ENCODE results near the gene SRP68. TPM values are rescaled to one million over a fixed set of nuclear protein-coding genes. Genes with fewer than 3 reads are reported as not detected.
A peak's percentile ranks its signal among the peaks of the same experiment; 100 is the strongest.

Gene SRP68
- total RNA-seq = 22.6 and 28.7 TPM in 2 replicates

GRCh38 chr17:76072148-76072858 lies at the start of gene SRP68:
TSS of gene SRP68 (minus strand) at chr17:76072517. CDS start at chr17:76072491, 26 bp downstream.
- DNase-seq (ENCODE audit: low read depth in 2 of 2) = peak; percentile 85 to 95

- DNase-seq (ENCODE audit: low read depth in 2 of 2) = no peak
Measured at GRCh38 chr17:76121932-76122430, 49.7 kb upstream of the SRP68 start.

- DNase-seq (ENCODE audit: low read depth in 2 of 2) = no peak
Measured at GRCh38 chr17:76120658-76121008, 48.3 kb upstream of the SRP68 start.

- no peak for DNase-seq (ENCODE audit: low read depth in 2 of 2)
Measured at GRCh38 chr17:76119409-76120371, 47.4 kb upstream of the SRP68 start.

GRCh38 chr17:76115138-76115754 lies 42.9 kb upstream of the SRP68 start:
- no peak for DNase-seq (ENCODE audit: low read depth in 2 of 2)

- DNase-seq (ENCODE audit: low read depth in 2 of 2) = no peak
Measured at GRCh38 chr17:76111956-76112355, 39.6 kb upstream of the SRP68 start.

- DNase-seq (ENCODE audit: low read depth in 2 of 2) = peak in 1 of 2 donors; percentile 43
Measured at GRCh38 chr17:76107509-76107908, 35.2 kb upstream of the SRP68 start.

GRCh38 chr17:76106703-76107102 lies 34.4 kb upstream of the SRP68 start:
- DNase-seq (ENCODE audit: low read depth in 2 of 2) = no peak

- DNase-seq (ENCODE audit: low read depth in 2 of 2) = no peak
Measured at GRCh38 chr17:76104896-76105231, 32.5 kb upstream of the SRP68 start.

GRCh38 chr17:76104140-76104895 lies 32.0 kb upstream of the SRP68 start:
- no peak for DNase-seq (ENCODE audit: low read depth in 2 of 2)

- peak; percentile 80 to 90 for DNase-seq (ENCODE audit: low read depth in 2 of 2)
Measured at GRCh38 chr17:76103274-76104139, 31.2 kb upstream of the SRP68 start, which contains the start of gene EXOC7. TSS of gene EXOC7 (minus strand) at chr17:76103787. CDS start at chr17:76103692, 95 bp downstream.

- DNase-seq (ENCODE audit: low read depth in 2 of 2) = no peak
Measured at GRCh38 chr17:76102944-76103273, 30.6 kb upstream of the SRP68 start.

GRCh38 chr17:76097716-76098295 lies 25.5 kb upstream of the SRP68 start:
- no peak for DNase-seq (ENCODE audit: low read depth in 2 of 2)

- no peak for DNase-seq (ENCODE audit: low read depth in 2 of 2)
Measured at GRCh38 chr17:76095943-76096342, 23.6 kb upstream of the SRP68 start.

GRCh38 chr17:76094046-76094445 lies 21.7 kb upstream of the SRP68 start:
- DNase-seq (ENCODE audit: low read depth in 2 of 2) = no peak

GRCh38 chr17:76092526-76093413 lies 20.5 kb upstream of the SRP68 start:
- no peak for DNase-seq (ENCODE audit: low read depth in 2 of 2)

- peak in 1 of 2 donors; percentile 42 for DNase-seq (ENCODE audit: low read depth in 2 of 2)
Measured at GRCh38 chr17:76091526-76092286, 19.4 kb upstream of the SRP68 start.

- DNase-seq (ENCODE audit: low read depth in 2 of 2) = no peak
Measured at GRCh38 chr17:76090517-76091129, 18.3 kb upstream of the SRP68 start.

Data from dermis microvascular lymphatic vessel endothelial cell (primary cell).